ENCODE results near the gene TNFRSF1A.

Gene TNFRSF1A

GRCh38 chr12:6374028-6374785, 32.3 kb upstream of the TNFRSF1A start:
- DNase-seq, result no peak

GRCh38 chr12:6373022-6373787, 31.3 kb upstream of the TNFRSF1A start:
- no peak for DNase-seq

GRCh38 chr12:6372403-6373003, 30.6 kb upstream of the TNFRSF1A start:
- peak; percentile 74 for DNase-seq

GRCh38 chr12:6370994-6371754, 29.3 kb upstream of the TNFRSF1A start:
- DNase-seq, result peak; percentile 90

GRCh38 chr12:6370576-6370935, 28.7 kb upstream of the TNFRSF1A start:
- no peak for DNase-seq

GRCh38 chr12:6369916-6370575, 28.2 kb upstream of the TNFRSF1A start:
- DNase-seq, result no peak

GRCh38 chr12:6368906-6369525, 27.1 kb upstream of the TNFRSF1A start:
- DNase-seq, result no peak

GRCh38 chr12:6367969-6368892, 26.4 kb upstream of the TNFRSF1A start:
- DNase-seq, result no peak

GRCh38 chr12:6367065-6367968, 25.4 kb upstream of the TNFRSF1A start:
- DNase-seq, result no peak

GRCh38 chr12:6364044-6364374, 22.1 kb upstream of the TNFRSF1A start:
- DNase-seq, result no peak

GRCh38 chr12:6363330-6364043, 21.6 kb upstream of the TNFRSF1A start:
- peak; percentile 33 for DNase-seq

- DNase-seq, result no peak
Measured at GRCh38 chr12:6363010-6363329, 21.1 kb upstream of the TNFRSF1A start.

- DNase-seq, result no peak
Measured at GRCh38 chr12:6362403-6362802, 20.5 kb upstream of the TNFRSF1A start.

- DNase-seq, result no peak
Measured at GRCh38 chr12:6361834-6362233, 20.0 kb upstream of the TNFRSF1A start.

- no peak for DNase-seq
Measured at GRCh38 chr12:6360578-6361490, 19.0 kb upstream of the TNFRSF1A start.

GRCh38 chr12:6360080-6360571, 18.2 kb upstream of the TNFRSF1A start:
- DNase-seq, result no peak

- no peak for DNase-seq
Measured at GRCh38 chr12:6358881-6359280, 17.0 kb upstream of the TNFRSF1A start.

GRCh38 chr12:6356374-6356820, 14.5 kb upstream of the TNFRSF1A start:
- DNase-seq, result no peak

Measured in T1000 (cell line).